Neural cell (in vitro differentiated cells): Measurements from ENCODE around the gene TMEM272. TPM values are rescaled to one million over a fixed set of nuclear protein-coding genes. Genes with fewer than 3 reads are reported as not detected.

Source experiments
- H2AFZ ChIP-seq: fragments of 200-600, 300-800 bp; sonication (generic), shearing (Covaris generic); 2 replicates; pipeline ENCODE4 v1.6.0; 2014; ENCODE audit warnings: low read depth, mild to moderate bottlenecking, antibody characterized with exemption, low read length, moderate library complexity
- H3F3A ChIP-seq: fragments of 200-600 bp; shearing (Covaris generic); 2 replicates; pipeline ENCODE4 v1.6.1; 2016; ENCODE audit warnings: mild to moderate bottlenecking, moderate library complexity, mixed read lengths, antibody characterized with exemption, low read length; ENCODE audit not compliant: insufficient read depth, poor library complexity, severe bottlenecking
- H3K27ac ChIP-seq: fragments of 200-600, 300-800 bp; sonication (generic), shearing (Covaris generic); 2 replicates; pipeline ENCODE4 v1.5.1; 2014; ENCODE audit warnings: mild to moderate bottlenecking, low read length, moderate library complexity
- H3K27me3 ChIP-seq: fragments of 300-800, 200-600 bp; sonication (generic), shearing (Covaris generic); 2 replicates; pipeline ENCODE4 v1.6.0; 2014; ENCODE audit warnings: mild to moderate bottlenecking, low read depth, low read length, moderate library complexity; ENCODE audit not compliant: insufficient read depth
- H3K36me3 ChIP-seq: fragments of 300-800, 200-600 bp; sonication (generic), shearing (Covaris generic); 2 replicates; pipeline ENCODE4 v1.5.1; 2014; ENCODE audit warnings: mild to moderate bottlenecking, antibody characterized with exemption, low read length, moderate library complexity; ENCODE audit not compliant: insufficient read depth
- H3K4me2 ChIP-seq: fragments of 300-800, 200-600 bp; sonication (generic), shearing (Covaris generic); 2 replicates; pipeline ENCODE4 v1.6.0; 2014; ENCODE audit warnings: mild to moderate bottlenecking, low read length
- H3K4me3 ChIP-seq: fragments of 300-800, 200-600 bp; sonication (generic), shearing (Covaris generic); 2 replicates; pipeline ENCODE4 v1.5.1; 2014; ENCODE audit warnings: mild to moderate bottlenecking, low read length, moderate library complexity
- H3K79me2 ChIP-seq: fragments of 200-600 bp; shearing (Covaris generic); replicated peaks from 2 replicates; pipeline ENCODE4 v1.6.0; 2014; ENCODE audit warnings: mild to moderate bottlenecking, low read length, moderate library complexity; ENCODE audit not compliant: insufficient read depth
- H3K9ac ChIP-seq: fragments of 300-800, 200-600 bp; sonication (generic), shearing (Covaris generic); 2 replicates; pipeline ENCODE4 v1.6.1; 2016; ENCODE audit warnings: mild to moderate bottlenecking, low read length, mixed read lengths
- H3K9me2 ChIP-seq: fragments of 200-600 bp; shearing (Covaris generic); 2 replicates; pipeline ENCODE4 v1.6.1; 2016; ENCODE audit warnings: mild to moderate bottlenecking, low read length, mixed read lengths; ENCODE audit not compliant: insufficient read depth
- H3K9me3 ChIP-seq: fragments of 200-600, 300-800 bp; sonication (generic), shearing (Covaris generic); 2 replicates; pipeline ENCODE4 v1.6.1; 2016; ENCODE audit warnings: mild to moderate bottlenecking, mixed run types, low read length, moderate library complexity, mixed read lengths
- H4K20me1 ChIP-seq: fragments of 200-600 bp; shearing (Covaris generic); 2 replicates; pipeline ENCODE4 v1.6.1; 2016; ENCODE audit warnings: mild to moderate bottlenecking, mixed run types; ENCODE audit not compliant: insufficient read depth
- EP300 ChIP-seq: fragments of 450-650 bp; conservative IDR thresholded peaks from 2 replicates; pipeline ENCODE4 v1.6.1; 2014; ENCODE audit warnings: antibody characterized with exemption, mild to moderate bottlenecking, moderate library complexity; ENCODE audit not compliant: poor library complexity, severe bottlenecking
- EZH2 ChIP-seq: fragments of 200-600, 300-800 bp; shearing (Covaris generic), sonication (generic); IDR thresholded peaks from 2 replicates; pipeline ENCODE4 v1.6.1; 2014; ENCODE audit warnings: antibody characterized with exemption, low read length, borderline replicate concordance, mild to moderate bottlenecking; ENCODE audit not compliant: insufficient read depth, poor library complexity, severe bottlenecking
- MXI1 ChIP-seq: fragments of 450-650 bp; conservative IDR thresholded peaks from 2 replicates; pipeline ENCODE4 v1.6.1; 2014; ENCODE audit warnings: antibody characterized with exemption, mild to moderate bottlenecking; ENCODE audit not compliant: poor library complexity, severe bottlenecking
- POLR2AphosphoS5 ChIP-seq: IDR thresholded peaks from 2 replicates; pipeline ENCODE4 v1.6.1; 2012
- RAD21 ChIP-seq: fragments of 450-650 bp; conservative IDR thresholded peaks from 2 replicates; pipeline ENCODE4 v1.6.1; 2014; ENCODE audit warnings: antibody characterized with exemption, mild to moderate bottlenecking, moderate library complexity
- SMC3 ChIP-seq: fragments of 450-650 bp; conservative IDR thresholded peaks from 2 replicates; pipeline ENCODE4 v1.6.1; 2014; ENCODE audit warnings: antibody characterized with exemption, mild to moderate bottlenecking, moderate library complexity; ENCODE audit not compliant: poor library complexity
- TAF1 ChIP-seq: IDR thresholded peaks from 2 replicates; pipeline ENCODE4 v1.6.1; 2012; ENCODE audit warnings: low read depth
- polyA plus RNA-seq: library from polyadenylated mRNA; depleted of rRNA; stranded (reverse); fragments of >200 nt; gene quantifications from 2 replicates; pipeline ENCODE4 v1.2.3, GENCODE V29; 2014
- TF ChIP-seq, protein P1 (sequence below): IDR thresholded peaks from 2 replicates; pipeline ENCODE4 v1.6.1; 2012; ENCODE audit warnings: borderline replicate concordance
- TF ChIP-seq, protein P2 (sequence below): fragments of 450-650 bp; IDR thresholded peaks from 2 replicates; pipeline ENCODE4 v1.5.1; 2014; ENCODE audit warnings: antibody characterized with exemption, mild to moderate bottlenecking, moderate library complexity; ENCODE audit not compliant: poor library complexity, severe bottlenecking

Gene TMEM272
- polyA plus RNA-seq, 1 donor from 2014 or later: 0.77 TPM

DNA sequence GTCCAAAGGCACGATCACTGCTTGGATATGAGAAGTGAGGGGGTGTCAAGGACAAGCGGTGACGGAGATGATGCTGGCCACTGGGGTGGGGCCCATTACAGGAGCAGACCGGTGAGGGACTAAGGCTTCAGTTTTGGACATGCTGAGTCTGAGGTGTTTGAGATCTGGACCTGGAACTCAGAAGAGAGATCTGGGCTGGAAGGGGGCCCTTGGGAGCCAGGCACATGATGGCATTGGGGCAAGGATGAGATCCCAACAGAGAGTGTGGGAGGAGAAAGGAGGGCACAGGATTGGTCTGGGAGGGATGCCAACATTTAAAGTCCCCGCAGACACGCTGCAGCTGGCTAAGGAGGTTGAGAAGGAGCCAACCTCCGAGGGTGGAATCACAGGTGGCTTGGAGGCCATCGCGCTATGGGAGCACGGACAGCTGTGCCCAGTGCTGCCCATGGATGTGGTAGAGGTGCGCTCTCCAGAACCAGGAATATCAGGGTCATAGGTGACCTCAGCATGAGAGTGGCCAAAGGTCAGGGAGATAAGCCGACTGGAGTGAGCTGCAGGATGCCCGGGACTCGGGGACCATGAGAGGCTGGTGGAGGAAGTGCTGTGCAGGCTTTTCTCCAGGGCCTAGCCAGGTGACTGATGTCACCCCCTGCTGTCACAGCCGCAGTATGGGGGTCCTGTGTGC, 62.8 kb downstream of the TMEM272 start:
- TF ChIP-seq, protein P1, sequence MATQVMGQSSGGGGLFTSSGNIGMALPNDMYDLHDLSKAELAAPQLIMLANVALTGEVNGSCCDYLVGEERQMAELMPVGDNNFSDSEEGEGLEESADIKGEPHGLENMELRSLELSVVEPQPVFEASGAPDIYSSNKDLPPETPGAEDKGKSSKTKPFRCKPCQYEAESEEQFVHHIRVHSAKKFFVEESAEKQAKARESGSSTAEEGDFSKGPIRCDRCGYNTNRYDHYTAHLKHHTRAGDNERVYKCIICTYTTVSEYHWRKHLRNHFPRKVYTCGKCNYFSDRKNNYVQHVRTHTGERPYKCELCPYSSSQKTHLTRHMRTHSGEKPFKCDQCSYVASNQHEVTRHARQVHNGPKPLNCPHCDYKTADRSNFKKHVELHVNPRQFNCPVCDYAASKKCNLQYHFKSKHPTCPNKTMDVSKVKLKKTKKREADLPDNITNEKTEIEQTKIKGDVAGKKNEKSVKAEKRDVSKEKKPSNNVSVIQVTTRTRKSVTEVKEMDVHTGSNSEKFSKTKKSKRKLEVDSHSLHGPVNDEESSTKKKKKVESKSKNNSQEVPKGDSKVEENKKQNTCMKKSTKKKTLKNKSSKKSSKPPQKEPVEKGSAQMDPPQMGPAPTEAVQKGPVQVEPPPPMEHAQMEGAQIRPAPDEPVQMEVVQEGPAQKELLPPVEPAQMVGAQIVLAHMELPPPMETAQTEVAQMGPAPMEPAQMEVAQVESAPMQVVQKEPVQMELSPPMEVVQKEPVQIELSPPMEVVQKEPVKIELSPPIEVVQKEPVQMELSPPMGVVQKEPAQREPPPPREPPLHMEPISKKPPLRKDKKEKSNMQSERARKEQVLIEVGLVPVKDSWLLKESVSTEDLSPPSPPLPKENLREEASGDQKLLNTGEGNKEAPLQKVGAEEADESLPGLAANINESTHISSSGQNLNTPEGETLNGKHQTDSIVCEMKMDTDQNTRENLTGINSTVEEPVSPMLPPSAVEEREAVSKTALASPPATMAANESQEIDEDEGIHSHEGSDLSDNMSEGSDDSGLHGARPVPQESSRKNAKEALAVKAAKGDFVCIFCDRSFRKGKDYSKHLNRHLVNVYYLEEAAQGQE: no peak
- TF ChIP-seq POLR2AphosphoS5 (no peak), TAF1 (no peak), SMC3 (no peak), RAD21 (no peak), EP300 (no peak), MXI1 (no peak), EZH2 (no peak)
- TF ChIP-seq, protein P2, sequence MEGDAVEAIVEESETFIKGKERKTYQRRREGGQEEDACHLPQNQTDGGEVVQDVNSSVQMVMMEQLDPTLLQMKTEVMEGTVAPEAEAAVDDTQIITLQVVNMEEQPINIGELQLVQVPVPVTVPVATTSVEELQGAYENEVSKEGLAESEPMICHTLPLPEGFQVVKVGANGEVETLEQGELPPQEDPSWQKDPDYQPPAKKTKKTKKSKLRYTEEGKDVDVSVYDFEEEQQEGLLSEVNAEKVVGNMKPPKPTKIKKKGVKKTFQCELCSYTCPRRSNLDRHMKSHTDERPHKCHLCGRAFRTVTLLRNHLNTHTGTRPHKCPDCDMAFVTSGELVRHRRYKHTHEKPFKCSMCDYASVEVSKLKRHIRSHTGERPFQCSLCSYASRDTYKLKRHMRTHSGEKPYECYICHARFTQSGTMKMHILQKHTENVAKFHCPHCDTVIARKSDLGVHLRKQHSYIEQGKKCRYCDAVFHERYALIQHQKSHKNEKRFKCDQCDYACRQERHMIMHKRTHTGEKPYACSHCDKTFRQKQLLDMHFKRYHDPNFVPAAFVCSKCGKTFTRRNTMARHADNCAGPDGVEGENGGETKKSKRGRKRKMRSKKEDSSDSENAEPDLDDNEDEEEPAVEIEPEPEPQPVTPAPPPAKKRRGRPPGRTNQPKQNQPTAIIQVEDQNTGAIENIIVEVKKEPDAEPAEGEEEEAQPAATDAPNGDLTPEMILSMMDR: no peak

DNA sequence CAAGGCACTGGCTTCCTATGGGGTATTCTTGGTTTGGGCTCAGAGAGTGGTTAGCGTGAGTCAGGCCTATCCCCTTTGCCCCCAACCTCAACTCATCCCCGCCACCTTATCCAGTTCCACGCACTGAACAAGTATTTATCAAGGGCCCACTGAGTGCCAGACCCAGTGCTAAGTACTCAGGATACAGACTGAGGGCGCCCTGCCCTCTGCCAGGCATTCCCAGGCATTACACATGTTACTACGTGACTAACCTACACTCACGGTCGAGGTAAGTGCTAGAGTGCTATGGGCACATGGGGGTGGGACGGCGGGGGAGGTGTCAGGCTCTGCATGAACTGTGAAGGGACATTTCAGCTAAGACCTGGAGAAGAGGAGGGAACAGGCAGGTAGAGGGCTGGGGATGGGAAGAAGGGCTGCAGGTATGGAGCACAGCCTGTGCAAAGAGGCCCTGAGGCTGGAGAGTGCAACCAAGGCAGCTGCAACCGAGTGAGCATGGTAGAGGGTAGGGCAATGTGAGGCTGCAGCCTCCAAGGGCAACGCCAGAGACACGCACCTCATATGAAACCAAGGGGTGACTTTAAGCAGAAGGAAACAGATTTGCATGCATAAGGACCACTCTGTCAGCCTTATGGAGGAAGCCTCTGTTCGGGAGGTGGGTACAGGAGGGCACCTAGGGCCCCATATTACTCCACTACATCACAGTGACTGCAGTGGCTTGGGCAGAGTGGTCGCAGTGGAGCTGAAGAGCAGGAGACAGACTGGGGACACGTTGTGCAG, 63.5 kb downstream of the TMEM272 start:
- Histone ChIP-seq H3K36me3 (no peaks in the 10 kb centered on the region), H3K27ac (no peak overlapping the region), H3K4me2 (no peak overlapping the region), H2AFZ (no peak overlapping the region), H3K9me3 (no peaks in the 10 kb centered on the region), H3F3A (no peaks in the 10 kb centered on the region), H3K79me2 (no peaks in the 10 kb centered on the region), H3K4me3 (no peak overlapping the region), H3K9me2 (no peaks in the 10 kb centered on the region), H3K27me3 (no peaks in the 10 kb centered on the region), H3K9ac (no peak overlapping the region), H4K20me1 (no peaks in the 10 kb centered on the region)
- TF ChIP-seq POLR2AphosphoS5 (no peak), RAD21 (no peak), EP300 (no peak)

More for the DNA sequence above, 62.8 kb downstream of the TMEM272 start:
- H3K36me3 ChIP-seq: no peaks in the 10 kb centered on the region
- H3F3A ChIP-seq: no peaks in the 10 kb centered on the region
- H3K9me2 ChIP-seq: no peaks in the 10 kb centered on the region
- H4K20me1 ChIP-seq: no peaks in the 10 kb centered on the region
- H3K9ac ChIP-seq: no peak overlapping the region
- no peak overlapping the region for H3K4me2 ChIP-seq
- no peaks in the 10 kb centered on the region for H3K27me3 ChIP-seq
- H3K4me3 ChIP-seq: no peak overlapping the region
- H2AFZ ChIP-seq: no peak overlapping the region
- H3K9me3 ChIP-seq: no peaks in the 10 kb centered on the region
- H3K79me2 ChIP-seq: no peaks in the 10 kb centered on the region
- H3K27ac ChIP-seq: no peak overlapping the region
